OCI-LY1 (cell line): ENCODE data around the gene PPP1R3E.

Source experiments
- H2AFZ ChIP-seq: fragments of 200-600 bp; sonication (generic), shearing (Covaris generic); 2 replicates; pipeline ENCODE4 v1.6.0; 2014; ENCODE audit warnings: antibody characterized with exemption, mild to moderate bottlenecking, low read length
- H3F3A ChIP-seq: fragments of 200-600 bp; sonication (generic), shearing (Covaris generic); 2 replicates; pipeline ENCODE4 v1.6.0; 2014; ENCODE audit warnings: mild to moderate bottlenecking, antibody characterized with exemption, low read length, moderate library complexity; ENCODE audit not compliant: insufficient read depth
- H3K27ac ChIP-seq: fragments of 200-600 bp; sonication (generic); 2 replicates; pipeline ENCODE4 v1.5.1; 2014; ENCODE audit warnings: low read length, mixed run types, mild to moderate bottlenecking, low read depth; ENCODE audit not compliant: poor library complexity, severe bottlenecking
- H3K27me3 ChIP-seq: fragments of 200-600 bp; sonication (generic); 2 replicates; pipeline ENCODE4 v1.6.0; 2014; ENCODE audit warnings: antibody characterized with exemption, mild to moderate bottlenecking, low read length, moderate library complexity; ENCODE audit not compliant: insufficient read depth
- H3K36me3 ChIP-seq: fragments of 200-600 bp; sonication (generic); 2 replicates; pipeline ENCODE4 v1.6.1; 2014; ENCODE audit warnings: mild to moderate bottlenecking, antibody characterized with exemption, low read length, moderate library complexity, mixed read lengths; ENCODE audit not compliant: insufficient read depth
- H3K4me1 ChIP-seq: fragments of 200-600 bp; sonication (generic); 2 replicates; pipeline ENCODE4 v1.5.1; 2014; ENCODE audit warnings: mild to moderate bottlenecking, low read length, moderate library complexity; ENCODE audit not compliant: insufficient read depth, severe bottlenecking
- H3K4me2 ChIP-seq: fragments of 200-600 bp; sonication (generic), shearing (Covaris generic); 2 replicates; pipeline ENCODE4 v1.6.1; 2014; ENCODE audit warnings: low read length
- H3K4me3 ChIP-seq: fragments of 200-600 bp; sonication (generic); 2 replicates; pipeline ENCODE4 v1.5.1; 2014; ENCODE audit warnings: low read length, low read depth, mild to moderate bottlenecking, mixed read lengths; ENCODE audit not compliant: poor library complexity, severe bottlenecking
- H3K79me2 ChIP-seq: fragments of 200-600 bp; shearing (Covaris generic); 2 replicates; pipeline ENCODE4 v1.6.1; 2016; ENCODE audit warnings: mixed run types, low read length, mixed read lengths; ENCODE audit not compliant: insufficient read depth
- H3K9ac ChIP-seq: fragments of 200-600 bp; sonication (generic), shearing (Covaris generic); 2 replicates; pipeline ENCODE4 v1.6.1; 2014; ENCODE audit warnings: mild to moderate bottlenecking, low read length, mixed read lengths
- H3K9me2 ChIP-seq: fragments of 200-600 bp; sonication (generic), shearing (Covaris generic); 2 replicates; pipeline ENCODE4 v1.6.1; 2014; ENCODE audit warnings: low read depth, mild to moderate bottlenecking, low read length, mixed read lengths
- H3K9me3 ChIP-seq: fragments of 200-600 bp; shearing (Covaris generic); 2 replicates; pipeline ENCODE4 v1.6.1; 2014; ENCODE audit warnings: low read length, mixed read lengths
- H4K20me1 ChIP-seq: fragments of 200-600 bp; sonication (generic), shearing (Covaris generic); 2 replicates; pipeline ENCODE4 v1.6.0; 2016; ENCODE audit warnings: mild to moderate bottlenecking, low read length; ENCODE audit not compliant: insufficient read depth
- CTCF ChIP-seq: fragments of 200-600 bp; sonication (generic), shearing (Covaris generic); IDR thresholded peaks from 2 replicates; pipeline ENCODE4 v1.5.1; 2017; ENCODE audit warnings: mild to moderate bottlenecking, antibody characterized with exemption, low read length, moderate library complexity, mixed read lengths
- EZH2 ChIP-seq: fragments of 200-600 bp; sonication (generic), shearing (Covaris generic); IDR thresholded peaks from 2 replicates; pipeline ENCODE4 v1.8.0; 2017; ENCODE audit warnings: borderline replicate concordance, mixed run types, mild to moderate bottlenecking, antibody characterized with exemption, low read length, moderate library complexity, mixed read lengths

PPP1R3E gene

DNA sequence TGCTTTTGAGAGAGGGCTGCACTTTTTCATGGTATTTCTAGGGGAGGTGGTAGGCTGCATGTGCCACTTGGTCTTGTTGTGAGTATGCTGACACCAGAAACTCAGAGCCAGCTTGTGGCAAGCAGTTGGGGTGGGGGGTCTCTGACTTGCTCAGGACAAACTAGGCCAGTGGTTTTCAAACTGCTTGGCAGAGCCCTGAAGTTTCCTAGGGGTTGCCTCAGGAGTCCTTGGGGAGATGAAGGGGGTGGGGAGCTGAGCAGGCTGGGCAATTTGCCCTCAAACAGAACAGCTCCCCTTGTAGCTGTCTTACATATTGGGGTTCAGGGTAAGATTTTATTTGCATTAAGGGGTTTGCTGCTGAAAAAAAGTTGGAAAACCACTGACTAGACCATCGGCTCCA is 7.9 kb upstream of the PPP1R3E start:
- H4K20me1 ChIP-seq, result no peaks in the 10 kb centered on the region
- no peaks in the 10 kb centered on the region; the same call in 1 of the 2 replicates for H3K27me3 ChIP-seq
- no peaks in the 10 kb centered on the region for H3K9me3 ChIP-seq
- H3K4me2 ChIP-seq, result no peak overlapping the region
- H3K9ac ChIP-seq, result no peak overlapping the region
- H3K36me3 ChIP-seq, result no peaks in the 10 kb centered on the region
- no peak overlapping the region for H3K27ac ChIP-seq
- H3F3A ChIP-seq, result no peaks in the 10 kb centered on the region
- H3K9me2 ChIP-seq, result no peaks in the 10 kb centered on the region
- peaks cover 5% of the 10 kb centered on the region for H3K4me1 ChIP-seq
- no peaks in the 10 kb centered on the region for H3K79me2 ChIP-seq
- no peak overlapping the region for H2AFZ ChIP-seq
- no peak for TF ChIP-seq CTCF
- TF ChIP-seq EZH2, result no peak
- no peak overlapping the region for H3K4me3 ChIP-seq

DNA sequence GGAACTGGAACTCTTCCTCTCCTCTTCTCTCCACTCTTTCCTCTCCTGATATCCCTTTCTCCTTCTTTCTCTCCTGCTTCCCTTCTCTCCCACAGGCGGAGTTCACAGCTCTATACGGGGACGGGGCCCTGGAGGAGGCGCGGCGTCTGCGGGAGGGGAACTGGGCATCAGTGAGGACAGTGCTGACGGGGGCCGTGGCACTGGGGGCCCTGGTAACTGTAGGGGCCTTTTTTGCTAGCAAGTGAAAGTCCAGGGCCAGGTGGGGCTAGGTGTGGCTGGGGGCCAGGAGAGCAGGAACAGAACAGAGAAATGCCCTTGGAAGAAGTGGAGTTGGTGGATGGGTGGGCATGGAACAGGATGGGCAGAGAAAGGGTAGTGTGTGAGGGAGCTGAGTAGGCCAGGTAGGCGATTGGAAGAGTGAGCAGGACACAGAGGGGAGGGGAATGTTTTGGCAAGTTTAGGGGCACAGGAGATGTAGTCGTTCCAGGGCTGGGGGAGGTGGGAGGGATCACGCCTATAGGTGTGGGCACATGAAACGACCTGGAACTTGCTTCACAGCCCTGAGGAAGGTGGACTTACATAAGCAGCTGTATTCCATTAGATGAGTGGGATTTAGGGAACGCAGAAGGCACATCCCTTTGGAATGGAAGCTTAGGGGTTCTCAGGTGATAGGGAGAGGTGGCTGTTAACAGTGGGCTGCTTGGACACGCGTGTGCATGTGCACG is 6.2 kb upstream of the PPP1R3E start:
- H3K79me2 ChIP-seq, result no peaks in the 10 kb centered on the region
- TF ChIP-seq EZH2, result no peak
- no peak overlapping the region for H3K27ac ChIP-seq
- no peak overlapping the region for H3K4me2 ChIP-seq
- no peak overlapping the region for H3K9ac ChIP-seq
- H4K20me1 ChIP-seq, result no peaks in the 10 kb centered on the region
- H3K4me1 ChIP-seq, result peaks cover 5% of the 10 kb centered on the region
- H3F3A ChIP-seq, result no peaks in the 10 kb centered on the region
- H3K4me3 ChIP-seq, result no peak overlapping the region
- no peaks in the 10 kb centered on the region for H3K36me3 ChIP-seq
- no peaks in the 10 kb centered on the region for H3K9me2 ChIP-seq
- no peaks in the 10 kb centered on the region for H3K9me3 ChIP-seq
- H3K27me3 ChIP-seq, result no peaks in the 10 kb centered on the region; the same call in 1 of the 2 replicates
- no peak overlapping the region for H2AFZ ChIP-seq

DNA sequence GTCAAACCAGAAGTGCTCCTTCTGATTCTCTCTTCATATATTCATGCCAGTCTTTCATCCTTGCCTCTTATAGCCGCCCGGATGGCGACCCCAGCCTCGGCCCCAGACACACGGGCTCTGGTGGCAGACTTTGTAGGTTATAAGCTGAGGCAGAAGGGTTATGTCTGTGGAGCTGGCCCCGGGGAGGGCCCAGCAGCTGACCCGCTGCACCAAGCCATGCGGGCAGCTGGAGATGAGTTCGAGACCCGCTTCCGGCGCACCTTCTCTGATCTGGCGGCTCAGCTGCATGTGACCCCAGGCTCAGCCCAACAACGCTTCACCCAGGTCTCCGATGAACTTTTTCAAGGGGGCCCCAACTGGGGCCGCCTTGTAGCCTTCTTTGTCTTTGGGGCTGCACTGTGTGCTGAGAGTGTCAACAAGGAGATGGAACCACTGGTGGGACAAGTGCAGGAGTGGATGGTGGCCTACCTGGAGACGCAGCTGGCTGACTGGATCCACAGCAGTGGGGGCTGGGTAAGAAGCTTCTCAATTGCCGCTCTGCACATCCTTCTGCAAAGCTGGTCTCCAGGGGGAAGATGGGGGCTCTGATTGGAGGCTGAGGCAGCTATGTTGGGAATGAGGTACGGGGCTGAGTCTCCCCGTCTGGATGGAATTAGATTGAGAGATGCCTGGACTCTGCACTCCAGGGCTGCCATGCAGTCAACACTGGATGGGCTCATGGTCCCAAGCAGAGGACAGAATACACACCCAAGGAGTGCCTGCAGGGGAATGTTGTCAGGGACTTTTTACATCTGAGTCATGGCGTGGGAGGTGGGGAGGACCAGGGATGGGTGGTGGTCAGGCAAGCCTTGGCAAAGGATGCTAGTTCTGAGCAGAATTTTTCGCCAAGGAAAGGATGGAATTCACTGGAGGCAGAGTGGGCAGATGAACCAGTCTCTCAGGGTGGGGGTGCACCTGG is 5.3 kb upstream of the PPP1R3E start:
- H3K27ac ChIP-seq, result no peak overlapping the region
- H4K20me1 ChIP-seq, result no peaks in the 10 kb centered on the region
- H3K9ac ChIP-seq, result no peak overlapping the region
- H3K79me2 ChIP-seq, result no peaks in the 10 kb centered on the region
- TF ChIP-seq EZH2 (no peak), CTCF (no peak)
- H3K36me3 ChIP-seq, result no peaks in the 10 kb centered on the region
- H3K4me1 ChIP-seq, result peaks cover 9% of the 10 kb centered on the region
- H3K9me2 ChIP-seq, result no peaks in the 10 kb centered on the region
- H3K4me2 ChIP-seq, result no peak overlapping the region
- H3K27me3 ChIP-seq, result no peaks in the 10 kb centered on the region; the same call in 1 of the 2 replicates
- no peaks in the 10 kb centered on the region for H3K9me3 ChIP-seq
- no peak overlapping the region for H3K4me3 ChIP-seq
- H2AFZ ChIP-seq, result no peak overlapping the region
- no peaks in the 10 kb centered on the region for H3F3A ChIP-seq
